K562 (cell line): ENCODE data around the gene RGMA. TPM values are rescaled to one million over a fixed set of nuclear protein-coding genes. Genes with fewer than 3 reads are reported as not detected.

Experiments used
- CBX2 ChIP-seq: fragments of 200-600 bp; sonication (generic); IDR thresholded peaks from one replicate; pipeline ENCODE4 v1.6.1; 2012; ENCODE audit warnings: mild to moderate bottlenecking, low read length, inconsistent platforms; ENCODE audit not compliant: insufficient read depth, poor library complexity, severe bottlenecking
- CHCHD3 ChIP-seq: fragments of 250-450 bp; sonication (Bioruptor Pico); IDR thresholded peaks from 2 replicates; pipeline ENCODE4 v2.1.2; 2022; ENCODE audit warnings: mild to moderate bottlenecking
- DACH1 ChIP-seq: fragments of 450-650 bp; IDR thresholded peaks from 2 replicates; pipeline ENCODE4 v1.6.1; 2018; ENCODE audit not compliant: partially characterized antibody
- FOXP1 ChIP-seq: sonication (generic); formaldehyde crosslinking; IDR thresholded peaks from 2 replicates; pipeline ENCODE4 v1.8.0; 2022; ENCODE audit warnings: mild to moderate bottlenecking, missing genetic modification reagents
- GTF2F1 ChIP-seq: IDR thresholded peaks from 2 replicates; pipeline ENCODE4 v1.6.1; 2011; ENCODE audit warnings: low read depth, low read length, improper control_type of control experiment
- HDAC6 ChIP-seq: IDR thresholded peaks from 2 replicates; pipeline ENCODE4 v1.6.1; 2012; ENCODE audit warnings: low read depth, mild to moderate bottlenecking, control low read depth, inconsistent platforms, low read length, moderate library complexity
- LEF1 ChIP-seq: fragments of 450-650 bp; IDR thresholded peaks from 2 replicates; pipeline ENCODE4 v1.6.1; 2016; ENCODE audit warnings: mild to moderate bottlenecking
- MLLT1 ChIP-seq, 2 experiments: fragments of 450-650 bp; IDR thresholded peaks; 2 replicates each; pipeline ENCODE4 v1.6.1; 2016
- MXD1 ChIP-seq: fragments of 250-450 bp; sonication (Bioruptor Pico); IDR thresholded peaks from 2 replicates; pipeline ENCODE4 v1.8.0; 2021; ENCODE audit warnings: borderline replicate concordance, mild to moderate bottlenecking, moderate library complexity; ENCODE audit not compliant: poor library complexity, severe bottlenecking
- NCOR1 ChIP-seq: fragments of 450-650 bp; IDR thresholded peaks from 2 replicates; pipeline ENCODE4 v1.6.1; 2016; ENCODE audit warnings: mild to moderate bottlenecking, moderate library complexity
- NFIX ChIP-seq: fragments of 250-450 bp; sonication (Bioruptor Pico); IDR thresholded peaks from 2 replicates; pipeline ENCODE4 v1.4.0; 2020; ENCODE audit warnings: low read depth, mild to moderate bottlenecking, moderate library complexity
- NKRF ChIP-seq: fragments of 450-650 bp; IDR thresholded peaks from 2 replicates; pipeline ENCODE4 v1.6.1; 2016; ENCODE audit warnings: borderline replicate concordance
- RUNX1 ChIP-seq: sonication (generic); IDR thresholded peaks from 2 replicates; pipeline ENCODE4 v1.6.1; 2016; ENCODE audit warnings: antibody characterized with exemption, low read depth
- SIN3A ChIP-seq, 2 experiments: fragments of 150-350 bp in 1 of 2; IDR thresholded peaks; 2 replicates each; pipeline ENCODE4 v1.6.1; 2011 to 2016; ENCODE audit warnings: borderline replicate concordance in 2 of 2, low read depth in 2 of 2, low read length in 2 of 2, mild to moderate bottlenecking in 2 of 2, moderate library complexity in 2 of 2; ENCODE audit not compliant: control insufficient read depth in 1 of 2
- SPI1 ChIP-seq: IDR thresholded peaks from 2 replicates; pipeline ENCODE4 v1.6.1; 2011; ENCODE audit warnings: low read depth, low read length, control low read depth, borderline replicate concordance
- THAP12 ChIP-seq: fragments of 250-450 bp; sonication (Bioruptor Pico); IDR thresholded peaks from 2 replicates; pipeline ENCODE4 v1.9.0; 2021; ENCODE audit warnings: mild to moderate bottlenecking, inconsistent platforms
- ZNF143 ChIP-seq: sonication (generic); formaldehyde crosslinking; IDR thresholded peaks from 2 replicates; pipeline ENCODE4 v1.9.0; 2022; ENCODE audit warnings: mild to moderate bottlenecking, missing genetic modification reagents
- ZNF263 ChIP-seq: sonication (generic); formaldehyde crosslinking; IDR thresholded peaks from 2 replicates; pipeline ENCODE4 v1.8.0; 2022; ENCODE audit warnings: mild to moderate bottlenecking, missing genetic modification reagents, borderline replicate concordance
- ZNF444 ChIP-seq: fragments of 250-450 bp; sonication (Bioruptor Pico); IDR thresholded peaks from 2 replicates; pipeline ENCODE4 v1.4.0; 2020; ENCODE audit warnings: mild to moderate bottlenecking, moderate library complexity
- ZNF668 ChIP-seq: fragments of 250-450 bp; sonication (Bioruptor Pico); IDR thresholded peaks from 2 replicates; pipeline ENCODE4 v1.8.0; 2022; ENCODE audit warnings: mild to moderate bottlenecking, inconsistent platforms
- ZNF699 ChIP-seq: fragments of 250-450 bp; sonication (Bioruptor Pico); IDR thresholded peaks from 2 replicates; pipeline ENCODE4 v1.8.0; 2021; ENCODE audit warnings: mild to moderate bottlenecking, moderate library complexity; ENCODE audit not compliant: insufficient replicate concordance
- ZNF77 ChIP-seq: fragments of 250-450 bp; sonication (Bioruptor Pico); IDR thresholded peaks from 2 replicates; pipeline ENCODE4 v1.5.0; 2020
- polyA plus RNA-seq, 8 experiments: library from polyadenylated mRNA; depleted of rRNA in 4 of 8; stranded (reverse) in 5 of 8; unstranded in 3 of 8; fragments of >200 nt; fragmentation: Nextera tagmentation in 2 of 8; fragmentation: Illumina TruSeq in 1 of 8; extraction: Ambion mirVana in 2 of 8; extraction: Trizol in 1 of 8; gene quantifications; 2 replicates each; pipeline versions ENCODE4 v1.2.1 to v1.2.3, GENCODE V29; 2011 to 2014; ENCODE audit warnings: inconsistent platforms in 1 of 8, missing spikeins in 1 of 8
- total RNA-seq, 7 experiments: library from RNA; depleted of rRNA in 6 of 7; stranded (reverse); fragments of >200 nt in 6 of 7; fragmentation: Illumina TruSeq in 2 of 7; extraction: Trizol in 2 of 7; gene quantifications; 2 replicates each; pipeline versions ENCODE4 v1.2.1 to v1.2.3, GENCODE V29; 2011 to 2021; ENCODE audit warnings: low replicate concordance in 1 of 7

Gene RGMA
- total and polyA plus RNA-seq, 9 of the 15 experiments (the other 6 are each of a cell fraction or from before 2014, with no cell fraction given), result 0.03 to 0.05 (median 0.03) TPM; not detected in 6

- TF ChIP-seq NFIX (CRISPR knock-in tag) (no peak), LEF1 (0 out of 2 replicates have a peak, but pooled peaks have one; percentile 18), DACH1 (peak; percentile 27), ZNF699 (CRISPR knock-in tag) (no peak), HDAC6 (no peak), NKRF (0 out of 2 replicates have a peak, but pooled peaks have one; percentile 32), ZNF143 (CRISPR knock-in tag) (no peak), SPI1 (no peak), FOXP1 (CRISPR knock-in tag) (peak; percentile 70; the same call in 1 of the 2 replicates), RUNX1 (no peak), SIN3A (IDR thresholded peaks at IDR 0.05; ENCODE audit: borderline replicate concordance in 2 of 2, control insufficient read depth in 1 of 2, low read depth in 2 of 2, low read length in 2 of 2) (no peak), MLLT1 (IDR thresholded peaks at IDR 0.05) (no peak), ZNF444 (CRISPR knock-in tag) (no peak), THAP12 (CRISPR knock-in tag) (peak; percentile 19; the same call in 1 of the 2 replicates), NCOR1 (no peak), CBX2 (no peak), CHCHD3 (no peak), ZNF77 (no peak), MXD1 (CRISPR knock-in tag) (no peak), ZNF263 (CRISPR knock-in tag) (0 out of 2 replicates have a peak, but pooled peaks have one; percentile 26), GTF2F1 (no peak), ZNF668 (no peak)
These were observed 52.8 kb downstream of the RGMA start (continued) for GRCh38 chr15:93035953-93036810.
